Lower leg skin (tissue), 4 donors: Measurements from ENCODE around the gene ST8SIA4. TPM values are rescaled to one million over a fixed set of nuclear protein-coding genes. Genes with fewer than 3 reads are reported as not detected.

Experiments
- DNase-seq, 2 donors: peaks; one replicate each; pipeline ENCODE4 v3.0.0-alpha.2; 2019; ENCODE audit warnings: low spot score in 2 of 2
- H3K4me3 ChIP-seq: fragments of 200-600 bp; sonication (generic); 2 replicates; pipeline ENCODE4 v1.5.1; 2017; ENCODE audit warnings: mild to moderate bottlenecking, low read depth; ENCODE audit not compliant: poor library complexity, severe bottlenecking
- POLR2A ChIP-seq, 2 donors: fragments of 450-650 bp; IDR thresholded peaks; one replicate each; pipeline ENCODE4 v1.6.1; 2016 to 2017; ENCODE audit warnings: antibody characterized with exemption in 2 of 2, mild to moderate bottlenecking in 1 of 2, moderate library complexity in 1 of 2
- WGBS, 2 donors: methylation state at CpG; one replicate each; pipeline ENCODE4 v1.1.5; 2018; 5-methylcytosine and 5-hydroxymethylcytosine counted together
- intact Hi-C: fragments of 100-400 bp; cut with DNase I; formaldehyde crosslinking; loops from one replicate; pipeline ENCODE4 v1.15.0; 2023; ENCODE audit warnings: low total_unique reads
- total RNA-seq, 4 donors: library from RNA; depleted of rRNA; stranded (reverse); fragments of >200 nt; gene quantifications; one replicate each; pipeline ENCODE4 v1.1.0, GENCODE V29; 2016
- TF ChIP-seq, protein P1 (sequence below), 3 donors: fragments of 450-650 bp; IDR thresholded peaks; one replicate each; pipeline ENCODE4 v1.5.1; 2016; ENCODE audit warnings: antibody characterized with exemption in 3 of 3, mild to moderate bottlenecking in 3 of 3, moderate library complexity in 2 of 3

Gene ST8SIA4
- total RNA-seq, 4 donors from 2014 or later, result 0.68 to 1.3 (median 0.91) TPM

DNA sequence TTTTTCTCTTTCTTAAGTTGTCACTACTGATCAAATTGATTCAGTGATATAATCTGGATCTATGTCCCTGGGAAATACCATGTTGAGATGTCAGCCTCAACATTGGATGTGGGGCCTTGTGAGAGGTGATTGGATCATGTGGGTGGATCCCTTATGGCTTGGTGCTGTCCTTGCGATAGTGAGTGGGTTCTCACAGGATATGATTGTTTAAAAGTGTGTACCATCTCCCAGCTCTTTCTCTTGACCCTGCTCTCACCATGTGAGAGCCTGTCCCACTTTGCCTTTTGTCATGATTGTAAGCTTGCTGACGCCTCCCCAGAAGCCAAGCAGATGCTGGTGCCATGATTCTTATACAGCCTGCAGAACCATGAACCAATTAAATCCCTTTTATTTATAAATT, 68.6 kb downstream of the ST8SIA4 start:
- WGBS, 2 donors, result 82 to 99% methylated on average over 2 of the region's 2 CpGs
- H3K4me3 ChIP-seq, result no peak overlapping the region
- DNase-seq, result no peak
- no peak for TF ChIP-seq POLR2A (IDR thresholded peaks at IDR 0.05)
- intact Hi-C loops, result loop anchor here (10.0 kb wide), 1 partner anchor 1570 kb away; no protein-coding TSS in a partner anchor

GRCh38 chr5:100832252-100833230, 70.5 kb downstream of the ST8SIA4 start:
- 85% methylated on average over 6 of the region's 6 CpGs for WGBS, 2 donors
- H3K4me3 ChIP-seq, result no peak overlapping the region
- intact Hi-C loops, result loop anchor here (10.0 kb wide), 1 partner anchor 1568 kb away; no protein-coding TSS in a partner anchor
- no peak for TF ChIP-seq POLR2A (IDR thresholded peaks at IDR 0.05)
- TF ChIP-seq, protein P1, sequence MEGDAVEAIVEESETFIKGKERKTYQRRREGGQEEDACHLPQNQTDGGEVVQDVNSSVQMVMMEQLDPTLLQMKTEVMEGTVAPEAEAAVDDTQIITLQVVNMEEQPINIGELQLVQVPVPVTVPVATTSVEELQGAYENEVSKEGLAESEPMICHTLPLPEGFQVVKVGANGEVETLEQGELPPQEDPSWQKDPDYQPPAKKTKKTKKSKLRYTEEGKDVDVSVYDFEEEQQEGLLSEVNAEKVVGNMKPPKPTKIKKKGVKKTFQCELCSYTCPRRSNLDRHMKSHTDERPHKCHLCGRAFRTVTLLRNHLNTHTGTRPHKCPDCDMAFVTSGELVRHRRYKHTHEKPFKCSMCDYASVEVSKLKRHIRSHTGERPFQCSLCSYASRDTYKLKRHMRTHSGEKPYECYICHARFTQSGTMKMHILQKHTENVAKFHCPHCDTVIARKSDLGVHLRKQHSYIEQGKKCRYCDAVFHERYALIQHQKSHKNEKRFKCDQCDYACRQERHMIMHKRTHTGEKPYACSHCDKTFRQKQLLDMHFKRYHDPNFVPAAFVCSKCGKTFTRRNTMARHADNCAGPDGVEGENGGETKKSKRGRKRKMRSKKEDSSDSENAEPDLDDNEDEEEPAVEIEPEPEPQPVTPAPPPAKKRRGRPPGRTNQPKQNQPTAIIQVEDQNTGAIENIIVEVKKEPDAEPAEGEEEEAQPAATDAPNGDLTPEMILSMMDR (IDR thresholded peaks at IDR 0.05), result no peak
- no peak for DNase-seq

DNA sequence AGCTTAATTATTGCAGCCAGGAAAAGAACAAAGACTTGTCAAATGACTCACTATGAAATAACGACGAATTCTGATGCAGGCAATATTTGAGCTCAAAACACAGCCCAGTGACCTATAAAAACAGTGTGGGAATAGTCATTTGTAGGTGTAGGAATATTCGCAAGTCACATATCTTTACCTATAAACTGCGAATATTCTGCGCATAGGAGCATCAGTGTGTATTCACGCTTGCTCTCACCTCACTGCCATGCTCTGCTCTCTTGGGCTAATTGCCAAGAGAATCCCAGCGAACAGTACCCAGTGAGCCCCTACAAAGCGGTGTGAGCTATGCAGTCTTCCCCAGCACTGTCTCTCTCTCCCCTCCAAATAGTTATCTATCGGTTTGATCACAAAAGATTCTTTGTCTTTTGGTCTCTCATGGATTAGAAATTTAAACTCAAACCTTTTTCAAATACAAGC, 74.2 kb downstream of the ST8SIA4 start:
- no peak overlapping the region for H3K4me3 ChIP-seq
- 79 to 81% methylated on average over 9 of the region's 9 CpGs for WGBS, 2 donors
- no peak for DNase-seq
- no peak for TF ChIP-seq POLR2A (IDR thresholded peaks at IDR 0.05)
- TF ChIP-seq, protein P1 (IDR thresholded peaks at IDR 0.05), result no peak
- intact Hi-C loops, result no loop called here

DNA sequence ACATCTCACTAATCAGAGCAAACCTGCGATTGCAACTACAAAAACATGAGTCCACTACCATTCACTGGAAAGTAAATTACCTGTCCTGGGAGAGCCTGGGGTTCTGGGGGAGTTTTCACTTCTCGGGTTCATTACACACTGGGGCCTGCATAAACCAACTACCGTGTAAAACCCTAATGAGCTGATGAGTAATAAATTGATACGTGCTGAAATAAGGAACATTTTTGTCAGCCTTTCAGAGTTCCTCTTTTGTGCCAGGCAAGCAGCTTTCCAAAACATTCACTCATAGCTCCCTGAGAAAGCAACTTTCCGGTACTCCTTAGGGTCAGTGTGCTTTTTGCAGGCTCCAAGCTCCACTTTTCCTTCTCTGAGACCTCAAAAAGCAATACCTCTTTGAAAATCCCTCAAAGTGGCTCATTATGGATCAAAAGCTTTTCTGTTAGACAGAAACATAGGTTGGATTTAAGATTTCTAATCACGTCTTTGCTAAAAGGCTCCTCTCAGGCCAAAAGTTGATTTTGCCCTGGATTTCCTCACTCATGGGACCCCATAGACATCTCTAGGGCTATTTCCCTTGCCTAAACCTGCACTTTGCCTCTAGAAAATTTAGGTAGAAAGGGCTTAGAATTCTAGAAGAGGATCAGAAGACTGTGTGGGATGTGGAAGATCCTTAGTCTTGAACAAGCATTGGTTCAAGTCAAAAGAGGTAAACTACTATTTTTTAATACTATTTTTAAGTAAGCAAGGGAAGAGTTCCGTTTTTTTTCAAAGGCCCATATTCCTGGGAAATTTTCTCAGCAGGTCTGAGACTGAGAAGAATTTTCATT, 74.8 kb downstream of the ST8SIA4 start:
- no peak for DNase-seq
- WGBS, 2 donors, result 34 to 41% methylated on average over 7 of the region's 7 CpGs
- intact Hi-C loops, result no loop called here
- TF ChIP-seq, protein P1 (IDR thresholded peaks at IDR 0.05), result no peak
- no peak for TF ChIP-seq POLR2A (IDR thresholded peaks at IDR 0.05)
- H3K4me3 ChIP-seq, result no peak overlapping the region

- 6 to 13% methylated on average over 2 of the region's 2 CpGs for WGBS, 2 donors
- intact Hi-C loops, result no loop called here
- no peak overlapping the region for H3K4me3 ChIP-seq
- peak in 1 of 2 donors; percentile 72 for DNase-seq
- TF ChIP-seq, protein P1 (IDR thresholded peaks at IDR 0.05), result no peak
- TF ChIP-seq POLR2A (IDR thresholded peaks at IDR 0.05), result no peak
These were observed 75.6 kb downstream of the ST8SIA4 start for GRCh38 chr5:100827481-100827889.

DNA sequence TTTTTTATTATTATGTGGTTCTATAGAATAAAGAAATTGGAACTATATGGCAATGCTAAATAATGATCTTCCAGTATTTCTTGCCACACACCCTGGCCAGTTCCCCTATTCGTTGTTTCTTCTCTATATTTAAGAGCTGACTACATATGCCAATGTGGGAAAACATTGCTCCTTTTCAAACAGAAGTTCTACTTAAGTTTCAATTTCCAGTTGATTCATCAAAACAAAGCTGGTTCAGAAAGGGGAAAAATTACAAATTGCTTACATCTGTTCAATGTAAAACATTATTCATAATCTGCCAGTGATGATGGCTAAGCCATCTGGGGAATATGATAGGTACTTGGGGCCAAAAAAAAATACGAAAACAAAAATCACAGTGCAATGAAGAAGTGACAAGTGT, 76.9 kb downstream of the ST8SIA4 start:
- intact Hi-C loops, result no loop called here
- WGBS, 2 donors, result 59 to 69% methylated on average over 2 of the region's 2 CpGs

More for the DNA sequence above, 76.9 kb downstream of the ST8SIA4 start:
- H3K4me3 ChIP-seq, result no peak overlapping the region
- no peak for TF ChIP-seq POLR2A (IDR thresholded peaks at IDR 0.05)
- TF ChIP-seq, protein P1 (IDR thresholded peaks at IDR 0.05), result no peak
- no peak for DNase-seq
